Activated B cell treated with CpG ODN at 0.5 μM for 24 hours (primary cell): ENCODE measurements around the gene SLC38A9. TPM values are rescaled to one million over a fixed set of nuclear protein-coding genes. Genes with fewer than 3 reads are reported as not detected.

Source experiments
- ATAC-seq: fragments of 200-7000 bp; cut with Tn5 transposase; one replicate; pipeline ENCODE4 v1.10.0; 2021; ENCODE audit warnings: low read depth, mild to moderate bottlenecking, moderate library complexity
- CTCF ChIA-PET: fragments of 350-600 bp; sonication (Branson Sonifier 250); formaldehyde crosslinking; loops from one replicate; lab custom pipeline; 2021; ENCODE audit warnings: antibody characterized with exemption; lab: Charles Lee
- POLR2A ChIA-PET: fragments of 350-600 bp; sonication (Branson Sonifier 250); formaldehyde crosslinking; loops from one replicate; lab custom pipeline; 2021; ENCODE audit warnings: antibody characterized with exemption; lab: Charles Lee
- DNase-seq: peaks from one replicate; pipeline ENCODE4 v3.0.0; 2022
- H3K27ac Mint-ChIP-seq: one replicate; pipeline ENCODE4 v1.8.0; 2020; ENCODE audit warnings: mixed read lengths
- H3K27me3 Mint-ChIP-seq: one replicate; pipeline ENCODE4 v1.8.0; 2021; ENCODE audit warnings: mixed read lengths
- H3K36me3 Mint-ChIP-seq: one replicate; pipeline ENCODE4 v1.8.0; 2021; ENCODE audit warnings: low read depth, mixed read lengths
- H3K4me1 Mint-ChIP-seq: one replicate; pipeline ENCODE4 v1.8.0; 2021; ENCODE audit warnings: mixed read lengths
- H3K4me3 Mint-ChIP-seq: one replicate; pipeline ENCODE4 v1.8.0; 2020; ENCODE audit warnings: mild to moderate bottlenecking, mixed read lengths
- H3K9me3 Mint-ChIP-seq: one replicate; pipeline ENCODE4 v1.8.0; 2020; ENCODE audit warnings: mixed read lengths
- CTCF ChIP-seq: fragments of 200-600 bp; IDR thresholded peaks from one replicate; pipeline ENCODE4 v1.8.0; 2022; ENCODE audit warnings: antibody characterized with exemption, mild to moderate bottlenecking
- intact Hi-C: fragments of 100-400 bp; cut with micrococcal nuclease; formaldehyde crosslinking; loops from one replicate; pipeline ENCODE4 v1.15.1; 2024
- total RNA-seq: library from RNA; stranded (reverse); gene quantifications from 2 replicates; pipeline ENCODE4 v1.2.3, GENCODE V29; 2022

SLC38A9 gene
- total RNA-seq, 1 donor from 2014 or later, result 29.9 TPM

- intact Hi-C loops, result no loop called here
- CTCF ChIA-PET, result no interaction called here
- no peaks in the 10 kb centered on the region for H3K9me3 Mint-ChIP-seq
- ATAC-seq, result no peak
- DNase-seq, result no peak
- H3K27me3 Mint-ChIP-seq, result no peaks in the 10 kb centered on the region
- H3K27ac Mint-ChIP-seq, result no peak overlapping the region
- POLR2A ChIA-PET, result no interaction called here
- peaks cover 43% of the 10 kb centered on the region for H3K36me3 Mint-ChIP-seq
- TF ChIP-seq CTCF, result no peak
- H3K4me3 Mint-ChIP-seq, result no peak overlapping the region
- no peaks in the 10 kb centered on the region for H3K4me1 Mint-ChIP-seq
Observed at GRCh38 chr5:55634866-55635265, 77.3 kb downstream of the SLC38A9 start.

GRCh38 chr5:55634209-55634805 lies 77.8 kb downstream of the SLC38A9 start:
- ATAC-seq, result no peak
- no peak overlapping the region for H3K27ac Mint-ChIP-seq
- intact Hi-C loops, result no loop called here

GRCh38 chr5:55633574-55634208 lies 78.4 kb downstream of the SLC38A9 start:
- peaks cover 42% of the 10 kb centered on the region for H3K36me3 Mint-ChIP-seq
- H3K4me1 Mint-ChIP-seq, result no peaks in the 10 kb centered on the region
- H3K27me3 Mint-ChIP-seq, result no peaks in the 10 kb centered on the region
- no peaks in the 10 kb centered on the region for H3K9me3 Mint-ChIP-seq
- no peak overlapping the region for H3K27ac Mint-ChIP-seq
- TF ChIP-seq CTCF, result no peak
- ChIA-PET POLR2A (no interaction called here), CTCF (no interaction called here)
- ATAC-seq (no peak), DNase-seq (no peak)
- intact Hi-C loops, result no loop called here
- H3K4me3 Mint-ChIP-seq, result no peak overlapping the region

More at GRCh38 chr5:55634209-55634805, 77.8 kb downstream of the SLC38A9 start:
- ChIA-PET CTCF (no interaction called here), POLR2A (no interaction called here)
- Mint-ChIP-seq H3K36me3 (peaks cover 45% of the 10 kb centered on the region), H3K27me3 (no peaks in the 10 kb centered on the region), H3K9me3 (no peaks in the 10 kb centered on the region), H3K4me1 (no peaks in the 10 kb centered on the region), H3K4me3 (no peak overlapping the region)
- TF ChIP-seq CTCF, result no peak
- no peak for DNase-seq

- Mint-ChIP-seq H3K27me3 (no peaks in the 10 kb centered on the region), H3K9me3 (no peaks in the 10 kb centered on the region), H3K36me3 (peaks cover 49% of the 10 kb centered on the region), H3K27ac (no peak overlapping the region), H3K4me3 (no peak overlapping the region), H3K4me1 (no peaks in the 10 kb centered on the region)
- intact Hi-C loops, result no loop called here
- ChIA-PET POLR2A (no interaction called here), CTCF (no interaction called here)
- no peak for TF ChIP-seq CTCF
- no peak for DNase-seq
- no peak for ATAC-seq
Observed at GRCh38 chr5:55629815-55630214, 82.3 kb downstream of the SLC38A9 start.

- Mint-ChIP-seq H3K27ac (no peak overlapping the region), H3K9me3 (no peaks in the 10 kb centered on the region), H3K4me3 (no peak overlapping the region), H3K27me3 (no peaks in the 10 kb centered on the region), H3K36me3 (peaks cover 34% of the 10 kb centered on the region), H3K4me1 (no peaks in the 10 kb centered on the region)
- POLR2A ChIA-PET, result no interaction called here
- no peak for TF ChIP-seq CTCF
- intact Hi-C loops, result no loop called here
- ATAC-seq (no peak), DNase-seq (no peak)
- CTCF ChIA-PET, result no interaction called here
Observed at GRCh38 chr5:55626790-55627189, 85.3 kb downstream of the SLC38A9 start.
